ENCODE data around the gene PRKCE.

The PRKCE gene

DNA sequence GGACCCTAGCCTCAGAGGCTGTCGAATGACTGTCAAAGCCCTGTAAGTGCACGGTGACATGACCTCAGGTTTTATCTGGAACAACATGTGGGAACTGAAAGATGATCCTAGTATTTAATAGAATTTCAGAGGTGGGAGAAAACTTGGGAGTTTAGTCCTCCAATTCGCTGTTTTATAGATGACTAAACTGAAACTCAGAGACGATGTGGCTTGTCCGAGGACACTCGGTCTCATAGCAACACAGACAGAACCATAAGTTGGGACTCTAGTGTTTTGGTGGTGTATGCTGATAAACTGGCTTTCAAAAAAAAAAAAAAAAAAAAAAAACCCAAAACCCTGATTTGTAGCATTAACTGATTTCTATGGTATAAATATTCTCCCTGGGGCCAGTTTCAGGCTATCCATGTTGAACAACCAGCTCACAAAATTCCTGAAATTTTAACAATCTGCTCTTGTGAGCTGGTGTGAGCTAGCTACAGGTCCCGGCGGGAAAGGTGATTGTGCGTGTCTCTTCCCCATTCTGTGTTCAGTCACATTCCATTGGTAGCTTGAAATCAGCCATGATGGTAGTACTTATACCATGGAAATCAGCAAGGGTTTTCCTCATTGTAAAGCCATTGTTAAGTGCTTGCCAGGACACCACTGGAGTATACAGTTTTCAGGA, 450.2 kb downstream of the PRKCE start:
- no peak for DNase-seq

- no peak for DNase-seq
Measured at GRCh38 chr2:46106690-46107089, 455.2 kb downstream of the PRKCE start.

DNA sequence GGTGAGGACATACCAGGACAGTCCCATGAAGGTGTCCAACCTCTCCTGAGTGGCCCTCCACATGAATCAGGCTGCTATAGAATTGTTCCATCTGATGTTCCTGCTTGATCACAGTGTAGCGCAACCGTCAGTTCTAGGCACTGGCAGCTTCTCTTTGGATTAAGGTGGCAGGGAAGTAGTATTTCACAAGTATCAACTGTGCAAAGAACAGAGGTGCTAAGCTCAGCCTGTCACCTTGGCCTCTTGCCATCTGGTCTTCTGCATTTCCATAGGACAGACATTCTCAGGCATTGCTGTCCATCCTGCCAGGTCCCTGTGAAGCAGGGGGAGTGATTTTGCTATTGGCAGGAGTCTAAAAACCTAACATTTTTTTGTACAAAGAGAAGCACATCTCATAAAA, 463.5 kb downstream of the PRKCE start:
- DNase-seq, result no peak

- no peak for DNase-seq
Measured at GRCh38 chr2:46116150-46116549, 464.7 kb downstream of the PRKCE start.

DNA sequence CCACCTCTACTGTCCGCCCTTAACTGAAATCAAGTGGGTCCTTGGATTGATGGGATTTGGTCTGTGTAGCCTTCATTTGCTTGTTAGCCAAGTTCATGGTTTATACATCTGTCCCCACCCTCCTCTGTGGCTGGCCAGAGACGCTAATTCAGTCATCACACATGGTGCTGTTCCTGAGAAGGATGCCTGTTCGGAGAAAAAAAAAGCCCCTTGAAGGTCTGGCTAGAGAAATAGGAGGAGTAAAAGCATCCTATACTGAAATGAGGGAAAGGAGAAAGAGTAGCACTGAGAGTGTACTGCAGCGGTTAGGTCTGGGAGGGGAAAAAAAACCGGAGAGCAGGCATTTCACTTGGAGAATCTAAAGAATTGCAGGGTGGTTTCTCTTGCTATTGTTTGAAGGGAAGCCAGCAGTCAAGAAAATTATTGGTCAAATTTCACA, 465.1 kb downstream of the PRKCE start:
- DNase-seq, result no peak

- no peak for DNase-seq
Measured at GRCh38 chr2:46117379-46117778, 465.9 kb downstream of the PRKCE start.

- DNase-seq, result no peak
Measured at GRCh38 chr2:46117994-46118393, 466.5 kb downstream of the PRKCE start.

DNA sequence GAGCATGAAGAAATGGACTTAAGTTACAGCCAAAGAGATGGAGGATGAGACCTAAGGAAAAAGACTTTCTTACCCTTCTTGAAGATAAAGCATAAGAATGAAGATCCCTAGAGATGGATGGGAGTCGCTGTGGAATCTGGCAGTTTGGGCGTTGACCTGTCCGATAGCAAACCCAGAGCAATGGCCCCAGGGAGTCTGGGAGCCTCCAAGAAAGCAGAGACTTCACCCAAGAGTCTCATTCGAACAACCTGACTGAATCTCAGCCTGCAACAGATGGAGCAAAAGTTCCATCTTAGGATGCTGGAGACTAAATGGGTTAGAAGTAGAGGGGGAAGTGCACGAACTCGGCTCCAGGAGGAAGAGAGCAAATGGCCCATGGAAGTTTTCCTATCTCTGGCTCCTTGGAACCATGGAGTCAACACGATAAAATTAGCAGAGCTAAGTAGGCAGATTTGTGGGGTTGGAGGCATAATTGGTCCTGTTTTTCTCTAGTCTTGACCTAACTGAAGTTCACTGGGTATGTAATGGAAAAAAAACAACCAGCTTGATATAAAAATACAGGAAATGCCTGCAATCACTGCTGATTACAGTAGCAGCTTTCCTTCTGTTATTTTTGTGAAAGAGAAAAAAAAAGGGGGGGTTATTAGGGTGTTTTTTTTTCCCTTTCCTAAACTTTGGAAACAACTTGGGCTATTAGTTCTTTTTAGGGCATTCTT, 467.3 kb downstream of the PRKCE start:
- DNase-seq, result no peak

GRCh38 chr2:46119453-46119852, 468.0 kb downstream of the PRKCE start:
- DNase-seq, result no peak

DNA sequence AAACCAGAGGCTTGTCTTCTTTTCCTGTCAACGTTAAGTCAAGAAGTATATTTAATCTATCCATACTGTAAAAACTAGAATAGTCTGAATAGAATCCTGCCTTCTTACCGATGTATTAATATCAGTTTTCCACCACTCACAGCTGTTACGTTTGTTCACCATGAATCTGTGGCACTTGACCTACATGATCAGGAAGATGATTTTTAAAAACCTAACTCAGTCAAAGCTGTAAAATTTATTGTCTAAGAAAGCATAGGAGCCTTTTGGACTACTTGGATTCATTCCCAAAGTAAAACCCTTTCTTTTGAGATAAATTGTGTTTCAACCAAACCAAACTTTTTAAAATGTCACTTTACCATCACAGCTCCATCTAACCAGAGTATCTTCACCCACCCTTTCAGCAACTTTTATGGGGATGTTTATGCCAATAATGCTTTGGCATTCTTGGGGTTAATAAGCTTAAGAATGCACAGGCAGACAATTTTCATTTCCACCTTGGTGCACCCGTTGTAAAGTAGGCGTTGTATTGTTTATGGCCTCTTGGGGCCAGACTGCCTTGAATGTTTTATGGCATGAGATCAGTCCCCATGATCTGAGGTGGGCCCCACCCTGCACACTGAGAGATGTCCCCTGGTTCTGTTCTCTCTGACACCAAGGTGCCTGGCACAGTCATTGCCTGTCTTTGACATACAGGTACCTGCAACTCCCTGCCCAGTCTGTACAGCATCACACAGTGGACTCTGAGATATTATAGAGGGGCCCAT, 469.5 kb downstream of the PRKCE start:
- no peak for DNase-seq

- no peak for DNase-seq
Measured at GRCh38 chr2:46122318-46122976, 471.0 kb downstream of the PRKCE start.

DNA sequence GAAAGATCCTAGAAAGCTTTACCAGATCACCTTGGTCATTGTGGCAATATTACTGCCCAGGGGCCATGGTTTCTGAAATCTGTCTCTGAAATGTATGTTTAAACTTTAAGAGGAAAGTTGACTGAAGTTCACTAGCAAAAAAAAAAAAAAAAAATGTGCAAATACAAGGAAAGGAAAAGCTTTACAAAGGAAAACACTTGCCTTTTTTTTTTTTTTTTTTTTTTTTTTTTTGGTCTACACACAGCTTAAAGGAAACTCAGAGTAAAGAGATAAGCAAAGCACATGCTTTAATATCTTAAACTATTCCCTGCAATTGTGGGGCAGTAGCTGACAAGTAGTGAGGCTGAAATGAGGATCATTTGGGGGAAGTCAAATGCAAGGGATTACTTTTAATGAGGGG, 471.5 kb downstream of the PRKCE start:
- no peak for DNase-seq

GRCh38 chr2:46125798-46126197, 474.3 kb downstream of the PRKCE start:
- no peak for DNase-seq

GRCh38 chr2:46126571-46126970, 475.1 kb downstream of the PRKCE start:
- no peak for DNase-seq

DNA sequence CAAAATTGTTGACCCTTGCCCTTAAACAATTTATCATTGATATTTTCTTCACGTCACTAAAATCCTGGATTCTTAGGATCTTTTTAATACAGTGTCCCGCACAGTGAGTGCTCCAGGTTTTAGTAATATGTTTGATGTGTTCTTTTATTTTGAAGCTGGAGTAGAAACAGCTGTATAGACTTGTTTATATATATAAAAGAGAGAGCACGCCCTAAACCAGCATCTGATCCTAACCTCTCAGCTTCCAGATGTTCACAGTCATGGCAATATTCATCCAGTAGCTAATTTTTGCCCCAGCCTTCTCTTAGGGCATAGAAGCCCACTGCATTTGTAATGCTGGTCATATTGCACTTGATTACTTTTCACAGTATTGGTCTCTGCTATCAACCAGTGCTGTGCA, 475.7 kb downstream of the PRKCE start:
- DNase-seq, result no peak

- no peak for DNase-seq
Measured at GRCh38 chr2:46130511-46130910, 479.0 kb downstream of the PRKCE start.

GRCh38 chr2:46132996-46133395, 481.5 kb downstream of the PRKCE start:
- DNase-seq, result no peak

DNA sequence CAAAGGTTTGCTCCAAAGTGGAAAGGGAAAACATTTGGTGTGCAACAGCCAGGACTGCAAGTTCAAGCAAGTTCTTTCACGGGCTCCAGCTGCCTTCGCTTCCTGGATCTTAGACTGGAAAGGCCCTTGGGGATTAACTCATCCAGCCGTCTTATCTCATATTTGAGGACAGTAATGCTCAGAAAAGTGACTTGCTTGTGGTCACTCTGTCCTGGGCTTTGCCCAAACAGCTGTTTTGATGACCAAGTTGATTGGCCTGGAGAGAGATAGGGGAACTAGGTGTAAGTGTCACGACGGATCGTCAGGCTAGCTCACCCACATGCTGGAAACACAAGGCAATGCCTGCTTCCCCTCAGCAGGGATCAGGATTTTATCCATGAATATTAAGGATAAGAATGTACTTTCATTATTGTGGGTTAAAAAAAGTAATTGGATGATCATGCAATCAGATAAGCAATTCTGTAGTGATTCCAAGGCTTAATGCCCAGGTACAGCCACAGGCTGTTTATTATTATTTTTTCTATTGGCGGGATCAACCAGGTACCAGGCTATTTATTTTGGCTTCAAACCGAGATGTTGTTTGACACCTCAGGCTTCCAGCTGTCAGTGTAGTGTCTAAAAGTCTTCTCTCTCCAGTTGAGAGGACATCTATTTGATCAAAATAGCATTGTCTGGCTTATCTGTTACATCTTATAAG, 483.2 kb downstream of the PRKCE start:
- no peak for DNase-seq

GRCh38 chr2:46135228-46135855, 483.9 kb downstream of the PRKCE start:
- no peak for DNase-seq

GRCh38 chr2:46135958-46136357, 484.5 kb downstream of the PRKCE start:
- no peak for DNase-seq

GRCh38 chr2:46136481-46136880, 485.0 kb downstream of the PRKCE start:
- no peak for DNase-seq

- DNase-seq, result no peak
Measured at GRCh38 chr2:46136953-46137352, 485.5 kb downstream of the PRKCE start.
